Measurements from ENCODE around the gene CTRL.
A peak's percentile ranks its signal among the peaks of the same experiment; 100 is the strongest.
"Not testable (repeated sequence)": the region's sequence is repeated elsewhere in the genome, so short reads cannot be mapped to it uniquely, and the experiment has no call there.

The CTRL gene

DNA sequence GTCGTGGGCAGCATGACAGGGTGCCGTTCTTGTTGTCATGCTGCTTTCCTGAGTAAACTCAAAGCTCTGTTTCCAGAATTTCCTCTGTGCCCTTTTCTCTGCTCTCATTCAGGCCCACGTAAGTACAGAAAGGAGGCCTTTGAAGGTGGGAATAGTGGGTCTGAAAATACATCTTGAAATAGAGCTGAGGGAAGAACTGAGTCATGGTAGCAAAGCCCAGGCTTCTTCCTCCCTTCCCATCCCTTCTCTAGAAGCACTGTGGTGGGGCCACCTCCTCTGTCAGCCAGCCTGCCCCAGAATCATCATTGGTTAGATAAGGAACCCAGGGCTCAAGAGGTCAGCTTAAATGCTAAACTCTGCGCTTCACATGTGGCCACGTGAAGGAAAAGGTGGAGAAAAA, 9.4 kb downstream of the CTRL start:
- no peak for DNase-seq
- Histone ChIP-seq H3K36me3 (peaks cover 3% of the 10 kb centered on the region; the same call in 1 of the 2 replicates), H3K9me3 (ENCODE audit: severe bottlenecking) (no peaks in the 10 kb centered on the region), H3K27ac (no peak overlapping the region), H3K27me3 (ENCODE audit: insufficient read depth, low read depth, severe bottlenecking) (no peaks in the 10 kb centered on the region), H3K4me3 (ENCODE audit: low read depth, low read length) (no peak overlapping the region)
- TF ChIP-seq, protein P1, sequence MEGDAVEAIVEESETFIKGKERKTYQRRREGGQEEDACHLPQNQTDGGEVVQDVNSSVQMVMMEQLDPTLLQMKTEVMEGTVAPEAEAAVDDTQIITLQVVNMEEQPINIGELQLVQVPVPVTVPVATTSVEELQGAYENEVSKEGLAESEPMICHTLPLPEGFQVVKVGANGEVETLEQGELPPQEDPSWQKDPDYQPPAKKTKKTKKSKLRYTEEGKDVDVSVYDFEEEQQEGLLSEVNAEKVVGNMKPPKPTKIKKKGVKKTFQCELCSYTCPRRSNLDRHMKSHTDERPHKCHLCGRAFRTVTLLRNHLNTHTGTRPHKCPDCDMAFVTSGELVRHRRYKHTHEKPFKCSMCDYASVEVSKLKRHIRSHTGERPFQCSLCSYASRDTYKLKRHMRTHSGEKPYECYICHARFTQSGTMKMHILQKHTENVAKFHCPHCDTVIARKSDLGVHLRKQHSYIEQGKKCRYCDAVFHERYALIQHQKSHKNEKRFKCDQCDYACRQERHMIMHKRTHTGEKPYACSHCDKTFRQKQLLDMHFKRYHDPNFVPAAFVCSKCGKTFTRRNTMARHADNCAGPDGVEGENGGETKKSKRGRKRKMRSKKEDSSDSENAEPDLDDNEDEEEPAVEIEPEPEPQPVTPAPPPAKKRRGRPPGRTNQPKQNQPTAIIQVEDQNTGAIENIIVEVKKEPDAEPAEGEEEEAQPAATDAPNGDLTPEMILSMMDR (IDR thresholded peaks at IDR 0.05; ENCODE audit: low read depth, low read length): no peak

DNA sequence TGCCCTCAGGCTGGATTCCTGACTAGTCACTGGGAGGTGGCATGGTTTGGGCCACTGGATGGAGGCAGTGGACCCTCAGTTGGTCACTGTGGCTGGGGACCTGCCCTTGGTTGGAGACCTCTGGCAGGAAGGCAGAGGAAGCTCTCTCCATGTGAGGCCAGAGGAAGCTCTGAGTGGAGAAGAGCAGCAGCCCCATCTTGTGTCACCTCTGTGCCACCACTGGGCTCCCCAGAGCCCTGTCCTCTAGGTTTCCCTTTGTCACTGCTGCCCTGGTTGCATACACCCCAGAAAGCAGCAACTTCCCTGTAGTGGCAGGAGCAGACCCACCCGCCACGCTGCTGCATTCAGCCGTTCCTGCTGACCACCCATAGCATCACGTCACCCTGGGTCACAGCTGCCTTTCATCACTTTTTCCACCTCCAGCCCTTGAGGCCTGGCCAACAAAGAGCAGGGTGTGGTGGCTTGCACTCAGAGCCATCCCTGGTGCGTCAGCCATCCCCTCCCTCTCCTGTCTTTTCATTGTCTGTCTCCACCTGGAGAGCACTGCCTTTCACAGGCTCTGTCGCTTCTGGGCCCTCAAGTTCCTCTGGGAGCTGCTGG, 11.9 kb downstream of the CTRL start:
- peaks cover 3% of the 10 kb centered on the region; the same call in 1 of the 2 replicates for H3K36me3 ChIP-seq

DNA sequence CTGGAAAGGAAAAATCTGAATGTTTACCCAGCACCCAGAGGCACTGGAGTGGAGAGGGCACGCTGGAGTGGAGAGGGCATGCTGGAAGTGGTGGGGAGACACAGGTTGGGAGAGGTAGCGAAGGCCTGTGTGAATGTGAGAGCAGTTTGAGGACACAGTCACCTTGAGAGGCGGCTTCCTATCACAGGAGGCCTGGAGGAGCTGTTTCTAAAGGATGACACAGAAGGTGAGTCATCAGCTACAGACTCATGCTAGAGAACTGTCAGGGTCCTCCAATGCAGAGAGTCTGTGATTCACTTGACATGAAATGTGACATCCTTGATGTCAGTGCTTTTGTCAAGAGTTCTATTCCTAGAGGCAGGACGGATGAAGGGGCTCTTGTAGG, 13.8 kb downstream of the CTRL start:
- no peak overlapping the region for H3K4me3 ChIP-seq (ENCODE audit: low read depth, low read length)
- H3K27me3 ChIP-seq (ENCODE audit: insufficient read depth, low read depth, severe bottlenecking): no peaks in the 10 kb centered on the region
- no peak overlapping the region for H3K27ac ChIP-seq
- TF ChIP-seq, protein P1 (IDR thresholded peaks at IDR 0.05; ENCODE audit: low read depth, low read length): no peak
- H3K36me3 ChIP-seq: peaks cover 3% of the 10 kb centered on the region; the same call in 1 of the 2 replicates
- DNase-seq: no peak
- no peaks in the 10 kb centered on the region for H3K9me3 ChIP-seq (ENCODE audit: severe bottlenecking)

More for the DNA sequence above, 11.9 kb downstream of the CTRL start:
- H3K9me3 ChIP-seq (ENCODE audit: severe bottlenecking): no peaks in the 10 kb centered on the region
- H3K27me3 ChIP-seq (ENCODE audit: insufficient read depth, low read depth, severe bottlenecking): no peaks in the 10 kb centered on the region
- no peak overlapping the region for H3K4me3 ChIP-seq (ENCODE audit: low read depth, low read length)
- H3K27ac ChIP-seq: no peak overlapping the region
- TF ChIP-seq, protein P1 (IDR thresholded peaks at IDR 0.05; ENCODE audit: low read depth, low read length): peak; percentile 60
- no peak for DNase-seq

DNA sequence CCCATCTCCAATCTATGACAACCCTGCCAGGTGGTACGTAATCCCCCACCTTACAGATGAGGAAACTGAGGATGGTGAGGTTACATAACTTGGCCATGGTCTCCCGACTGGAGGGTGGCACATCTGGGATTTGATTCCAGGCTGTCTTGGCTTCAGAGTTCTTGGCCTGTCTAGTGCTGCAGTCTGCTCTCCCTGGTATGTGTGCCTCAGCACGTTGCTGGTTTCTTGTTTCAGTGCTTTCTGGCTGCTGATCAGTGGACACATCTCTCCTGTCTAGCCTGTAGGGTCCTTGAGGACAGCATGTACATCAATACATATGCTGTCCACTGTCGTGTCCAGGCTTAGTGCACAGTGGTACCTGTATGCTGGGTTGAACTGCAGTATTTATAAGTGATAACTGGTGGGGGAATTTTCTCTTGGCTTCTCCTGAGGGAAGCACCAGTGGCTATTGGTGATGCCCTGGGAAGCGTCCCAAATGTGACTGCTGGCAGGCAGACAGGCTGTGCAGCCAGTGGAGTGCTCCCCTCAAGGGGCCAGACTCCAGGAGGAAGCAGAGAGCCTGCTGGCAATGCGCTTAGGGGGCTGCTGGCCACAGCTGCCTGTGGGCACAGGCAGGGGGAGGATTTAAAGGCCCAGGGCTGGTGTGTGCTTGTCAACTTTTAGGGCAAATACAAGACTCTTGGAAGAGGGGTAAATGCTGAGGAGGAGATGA, 14.4 kb downstream of the CTRL start:
- H3K27ac ChIP-seq: no peak overlapping the region
- DNase-seq: no peak
- H3K4me3 ChIP-seq (ENCODE audit: low read depth, low read length): no peak overlapping the region
- TF ChIP-seq, protein P1 (IDR thresholded peaks at IDR 0.05; ENCODE audit: low read depth, low read length): no peak
- H3K9me3 ChIP-seq (ENCODE audit: severe bottlenecking): no peaks in the 10 kb centered on the region
- H3K27me3 ChIP-seq (ENCODE audit: insufficient read depth, low read depth, severe bottlenecking): no peaks in the 10 kb centered on the region
- peaks cover 3% of the 10 kb centered on the region; the same call in 1 of the 2 replicates for H3K36me3 ChIP-seq

DNA sequence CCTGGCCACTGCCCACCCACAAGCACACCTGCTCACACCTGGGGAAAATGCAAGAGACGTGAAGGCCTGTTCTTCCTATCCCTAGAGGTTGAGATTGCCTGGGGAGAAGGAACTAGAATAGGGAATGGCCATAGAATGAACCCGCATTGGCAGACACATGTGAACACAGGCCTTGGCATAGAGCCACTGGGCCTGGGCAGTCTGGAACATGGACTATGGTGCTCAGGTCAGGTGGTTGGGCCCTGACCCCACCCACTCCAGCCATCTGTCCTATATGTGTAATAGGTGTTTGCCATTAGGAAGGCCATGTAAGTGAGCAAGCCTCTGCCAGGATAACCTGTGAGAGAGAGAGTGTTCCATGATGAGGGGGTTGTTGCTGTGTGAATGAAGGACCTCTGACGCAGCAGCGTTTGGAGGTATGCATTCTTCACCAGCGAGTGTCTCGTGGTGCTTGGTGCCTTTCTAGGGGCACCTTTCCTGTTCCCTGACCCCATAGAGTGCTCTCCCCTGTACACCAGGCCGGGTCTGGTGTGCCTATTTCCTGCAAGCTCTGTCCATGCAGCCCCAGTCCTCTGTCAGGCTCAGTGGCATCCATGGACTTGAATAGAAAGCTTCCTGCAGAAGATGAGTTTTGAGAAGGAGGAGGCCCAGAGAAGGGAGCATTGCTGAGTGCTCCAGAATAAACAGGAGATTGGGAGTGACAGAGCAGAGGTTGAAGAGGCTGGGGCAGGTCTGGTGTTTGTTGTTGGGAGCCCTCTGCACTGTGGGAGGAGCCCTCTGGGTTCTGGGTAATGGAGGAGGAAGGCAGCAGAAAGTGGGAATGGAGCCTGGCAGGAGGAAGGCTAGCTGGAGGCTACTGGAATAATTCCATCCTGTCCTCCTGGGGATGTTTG, 15.6 kb downstream of the CTRL start:
- DNase-seq: no peak
- Histone ChIP-seq H3K4me3 (ENCODE audit: low read depth, low read length) (no peak overlapping the region), H3K9me3 (ENCODE audit: severe bottlenecking) (no peaks in the 10 kb centered on the region), H3K27me3 (ENCODE audit: insufficient read depth, low read depth, severe bottlenecking) (no peaks in the 10 kb centered on the region), H3K27ac (no peak overlapping the region), H3K36me3 (peaks cover 4% of the 10 kb centered on the region)
- TF ChIP-seq, protein P1 (IDR thresholded peaks at IDR 0.05; ENCODE audit: low read depth, low read length): no peak

DNA sequence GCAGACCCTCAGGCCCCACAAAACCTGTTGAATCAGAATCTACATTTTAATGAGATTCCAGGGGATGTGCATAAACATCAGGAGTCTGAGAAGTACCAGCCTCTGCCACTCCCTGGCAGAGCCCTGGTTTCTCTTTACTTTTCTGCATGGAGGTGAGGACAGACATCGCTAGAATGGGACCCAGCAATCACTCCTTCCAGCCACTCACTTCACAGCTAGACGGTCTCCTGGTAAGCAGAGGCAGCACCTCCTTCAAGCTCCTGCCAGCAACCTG, 16.2 kb downstream of the CTRL start:
- H3K9me3 ChIP-seq (ENCODE audit: severe bottlenecking); H3K27ac ChIP-seq; DNase-seq; H3K36me3 ChIP-seq; H3K27me3 ChIP-seq (ENCODE audit: insufficient read depth, low read depth, severe bottlenecking); H3K4me3 ChIP-seq (ENCODE audit: low read depth, low read length): not testable (repeated sequence)

All from WERI-Rb-1 (cell line).